A549 (cell line): ENCODE data around the gene ASH1L. TPM values are rescaled to one million over a fixed set of nuclear protein-coding genes. Genes with fewer than 3 reads are reported as not detected.

Source experiments
- ATAC-seq, 2 experiments: fragments of 200-7000 bp in 1 of 2; fragments of >200 bp in 1 of 2; cut with Nextera tagmentation in 1 of 2; cut with Tn5 transposase in 1 of 2; 3 replicates each; pipeline versions ENCODE4 v1.8.0 to v1.9.1; 2018 to 2020; ENCODE audit warnings: mild to moderate bottlenecking in 1 of 2, moderate library complexity in 1 of 2
- CTCF ChIA-PET: fragments of 300-600 bp; sonication (Branson Sonifier 250); formaldehyde crosslinking; extraction: SDS; loops from one replicate; lab custom pipeline; 2021; ENCODE audit warnings: antibody characterized with exemption, inconsistent platforms; lab: Yijun Ruan, JAX
- POLR2A ChIA-PET: fragments of 350-600 bp; formaldehyde crosslinking; extraction: SDS; loops from one replicate; lab custom pipeline; 2021; ENCODE audit warnings: antibody characterized with exemption, inconsistent platforms; lab: Yijun Ruan, JAX
- DNase-seq, 2 experiments: peaks; one replicate each; pipeline versions ENCODE4 v3.0.0 to v3.0.0-alpha.2; 2011 to 2016; ENCODE audit warnings: low read depth in 1 of 2, low spot score in 1 of 2
- FAIRE-seq: peaks from 2 replicates; lab custom pipeline; 2011; peaks lifted over from hg19 to GRCh38; lab: Jason Lieb, UNC
- H3K27ac ChIP-seq, 2 experiments: fragments of >200 bp; sonication (Bioruptor Twin); formaldehyde crosslinking; 3 replicates each; pipeline ENCODE4 v1.5.1; 2016 to 2017
- H3K4me1 ChIP-seq: fragments of >200 bp; sonication (Bioruptor Twin); formaldehyde crosslinking; 3 replicates; pipeline ENCODE4 v1.6.1; 2016
- H3K4me2 ChIP-seq: fragments of >200 bp; sonication (Bioruptor Twin); formaldehyde crosslinking; 3 replicates; pipeline ENCODE4 v1.6.1; 2016
- H3K4me3 ChIP-seq: fragments of >200 bp; sonication (Bioruptor Twin); formaldehyde crosslinking; 3 replicates; pipeline ENCODE4 v1.5.1; 2016
- H3K9me3 ChIP-seq: fragments of >200 bp; sonication (Bioruptor Twin); formaldehyde crosslinking; 3 replicates; pipeline ENCODE4 v1.6.1; 2016
- GATA3 ChIP-seq: IDR thresholded peaks from 2 replicates; pipeline ENCODE4 v1.6.1; 2012; ENCODE audit warnings: borderline replicate concordance
- HDAC2 ChIP-seq: fragments of 200-600 bp; sonication (generic); IDR thresholded peaks from 2 replicates; pipeline ENCODE4 v1.6.1; 2016
- HMGXB4 ChIP-seq: fragments of 250-450 bp; sonication (Bioruptor Pico); IDR thresholded peaks from 2 replicates; pipeline ENCODE4 v1.5.0; 2021; ENCODE audit warnings: mild to moderate bottlenecking, moderate library complexity, borderline replicate concordance
- RCOR1 ChIP-seq: fragments of 150-350 bp; IDR thresholded peaks from 2 replicates; pipeline ENCODE4 v1.6.1; 2014; ENCODE audit warnings: antibody characterized with exemption, low read length, low read depth
- SMC3 ChIP-seq: fragments of >200 bp; sonication (Bioruptor Twin); formaldehyde crosslinking; IDR thresholded peaks from 3 replicates; pipeline ENCODE4 v1.6.1; 2018; ENCODE audit warnings: inconsistent platforms
- ZC3H11A ChIP-seq: fragments of 450-650 bp; IDR thresholded peaks from 2 replicates; pipeline ENCODE4 v1.6.1; 2014; ENCODE audit warnings: antibody characterized with exemption, mild to moderate bottlenecking
- ZNF302 ChIP-seq: fragments of 250-450 bp; sonication (Bioruptor Pico); IDR thresholded peaks from 2 replicates; pipeline ENCODE4 v1.9.0; 2021; ENCODE audit warnings: inconsistent platforms, mild to moderate bottlenecking, moderate library complexity
- ZSCAN20 ChIP-seq: fragments of 250-450 bp; sonication (Bioruptor Pico); IDR thresholded peaks from 2 replicates; pipeline ENCODE4 v1.8.0; 2022; ENCODE audit warnings: mild to moderate bottlenecking, moderate library complexity
- WGBS: methylation state at CpG from one replicate; pipeline ENCODE4 v1.1.6; 2017; ENCODE audit errors: missing lambda C conversion rate; 5-methylcytosine and 5-hydroxymethylcytosine counted together
- polyA plus RNA-seq, 4 experiments: library from polyadenylated mRNA; depleted of rRNA in 3 of 4; stranded (reverse); fragments of >200 nt; fragmentation: RNase III in 1 of 4; extraction: RNeasy Plus Mini Kit Qiagen cat#74134 plus additional on column Dnase treatment in 1 of 4; gene quantifications; 2 replicates in 3 of 4; 3 replicates in 1 of 4; pipeline ENCODE4 v1.2.3, GENCODE V29; 2011 to 2017
- TF ChIP-seq, protein P1 (sequence below): IDR thresholded peaks from 2 replicates; pipeline ENCODE4 v1.6.1; 2012
- TF ChIP-seq, protein P2 (sequence below): IDR thresholded peaks from 2 replicates; pipeline ENCODE4 v1.6.1; 2012; ENCODE audit warnings: low read depth, borderline replicate concordance
- TF ChIP-seq, protein P3 (sequence below): fragments of 200-600 bp; sonication (generic); IDR thresholded peaks from 2 replicates; pipeline ENCODE4 v1.6.1; 2016; ENCODE audit warnings: antibody characterized with exemption, mild to moderate bottlenecking, moderate library complexity

The ASH1L gene
- polyA plus RNA-seq, 2 of the 4 experiments (the other 2 are of a cell fraction), result 10.0 to 32.8 TPM

GRCh38 chr1:155322953-155323728 is 239.5 kb downstream of the ASH1L start (continued):
- TF ChIP-seq ZNF302 (CRISPR knock-in tag) (no peak), SMC3 (peak; percentile 69), HMGXB4 (CRISPR knock-in tag) (no peak)

GRCh38 chr1:155322571-155322952 is 240.0 kb downstream of the ASH1L start:
- peak overlapping the region; percentile 71 for H3K4me3 ChIP-seq
- ChIA-PET POLR2A (interaction anchor here (1.4 to 2.3 kb wide), 2 partner anchors 50 to 78 kb away, joined by 4 to 7 read pairs; partner anchors contain the start of gene CLK2), CTCF (interaction anchor here (0.6 to 7.7 kb wide), 17 partner anchors 9 to 403 kb away, joined by 3 to 149 read pairs (median 5); partner anchors contain the start of genes FDPS, PKLR and SCAMP3)
- WGBS, result 11% methylated on average over 26 of the region's 28 CpGs
- no peaks in the 10 kb centered on the region for H3K9me3 ChIP-seq
- peaks cover 20% of the 10 kb centered on the region for H3K4me1 ChIP-seq
- DNase-seq, result peak in 1 of 2 experiments; percentile 41
- H3K4me2 ChIP-seq, result peak overlapping the region; percentile 80
- H3K27ac ChIP-seq, result peak overlapping the region; percentile 94 to 98
- FAIRE-seq, result no peak
- no peak for ATAC-seq
- TF ChIP-seq HDAC2 (no peak), ZC3H11A (no peak), ZSCAN20 (CRISPR knock-in tag) (no peak), RCOR1 (no peak), GATA3 (no peak)
- TF ChIP-seq, protein P1, sequence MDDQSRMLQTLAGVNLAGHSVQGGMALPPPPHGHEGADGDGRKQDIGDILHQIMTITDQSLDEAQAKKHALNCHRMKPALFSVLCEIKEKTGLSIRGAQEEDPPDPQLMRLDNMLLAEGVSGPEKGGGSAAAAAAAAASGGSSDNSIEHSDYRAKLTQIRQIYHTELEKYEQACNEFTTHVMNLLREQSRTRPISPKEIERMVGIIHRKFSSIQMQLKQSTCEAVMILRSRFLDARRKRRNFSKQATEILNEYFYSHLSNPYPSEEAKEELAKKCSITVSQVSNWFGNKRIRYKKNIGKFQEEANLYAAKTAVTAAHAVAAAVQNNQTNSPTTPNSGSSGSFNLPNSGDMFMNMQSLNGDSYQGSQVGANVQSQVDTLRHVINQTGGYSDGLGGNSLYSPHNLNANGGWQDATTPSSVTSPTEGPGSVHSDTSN, result no peak
- TF ChIP-seq, protein P2, sequence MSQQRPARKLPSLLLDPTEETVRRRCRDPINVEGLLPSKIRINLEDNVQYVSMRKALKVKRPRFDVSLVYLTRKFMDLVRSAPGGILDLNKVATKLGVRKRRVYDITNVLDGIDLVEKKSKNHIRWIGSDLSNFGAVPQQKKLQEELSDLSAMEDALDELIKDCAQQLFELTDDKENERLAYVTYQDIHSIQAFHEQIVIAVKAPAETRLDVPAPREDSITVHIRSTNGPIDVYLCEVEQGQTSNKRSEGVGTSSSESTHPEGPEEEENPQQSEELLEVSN, result no peak

DNA sequence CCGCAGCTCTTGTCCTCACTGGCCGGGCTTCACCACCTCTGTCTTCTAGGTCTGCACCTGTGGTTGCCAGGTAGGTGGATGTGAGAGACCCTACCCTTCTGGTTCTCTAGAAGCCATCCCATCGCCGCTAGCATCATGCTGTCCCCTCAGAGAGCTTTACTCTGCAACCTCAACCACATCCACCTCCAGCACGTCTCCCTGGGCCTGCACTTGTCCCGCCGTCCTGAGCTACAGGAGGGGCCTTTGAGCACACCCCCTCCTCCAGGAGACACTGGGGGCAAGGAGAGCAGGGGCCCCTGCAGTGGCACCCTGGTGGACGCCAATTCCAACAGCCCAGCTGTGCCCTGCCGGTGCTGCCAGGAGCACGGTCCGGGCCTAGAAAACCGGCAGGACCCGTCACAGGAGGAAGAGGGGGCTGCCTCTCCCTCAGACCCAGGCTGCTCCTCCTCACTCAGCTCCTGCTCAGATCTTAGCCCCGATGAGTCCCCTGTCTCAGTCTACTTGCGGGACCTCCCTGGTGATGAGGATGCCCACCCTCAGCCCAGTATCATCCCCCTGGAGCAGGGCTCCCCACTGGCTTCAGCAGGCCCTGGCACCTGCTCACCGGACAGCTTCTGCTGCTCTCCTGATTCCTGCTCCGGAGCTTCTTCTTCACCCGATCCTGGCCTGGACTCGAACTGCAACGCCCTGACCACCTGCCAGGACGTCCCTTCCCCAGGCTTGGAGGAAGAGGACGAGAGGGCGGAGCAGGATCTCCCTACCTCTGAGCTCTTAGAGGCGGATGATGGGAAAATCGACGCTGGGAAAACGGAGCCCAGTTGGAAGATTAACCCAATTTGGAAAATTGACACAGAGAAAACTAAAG is 240.7 kb downstream of the ASH1L start:
- Histone ChIP-seq H3K4me2 (peak overlapping the region; percentile 80), H3K4me1 (peaks cover 20% of the 10 kb centered on the region), H3K9me3 (no peaks in the 10 kb centered on the region), H3K27ac (peak overlapping the region in 1 of 2 experiments; percentile 98; a peak in 4 of 6 replicates), H3K4me3 (peak overlapping the region; percentile 71)
- no peak for DNase-seq
- ChIA-PET POLR2A (interaction anchor here (0.6 to 2.3 kb wide), 3 partner anchors 49 to 1375 kb away, joined by 3 to 7 read pairs (median 4); partner anchors contain the start of genes CLK2 and DENND4B), CTCF (interaction anchor here (0.6 to 7.7 kb wide), 17 partner anchors 9 to 403 kb away, joined by 3 to 149 read pairs (median 5); partner anchors contain the start of genes FDPS, PKLR and SCAMP3)
- FAIRE-seq, result no peak
- 73% methylated on average over 23 of the region's 27 CpGs for WGBS
- no peak for ATAC-seq
- TF ChIP-seq, protein P3, sequence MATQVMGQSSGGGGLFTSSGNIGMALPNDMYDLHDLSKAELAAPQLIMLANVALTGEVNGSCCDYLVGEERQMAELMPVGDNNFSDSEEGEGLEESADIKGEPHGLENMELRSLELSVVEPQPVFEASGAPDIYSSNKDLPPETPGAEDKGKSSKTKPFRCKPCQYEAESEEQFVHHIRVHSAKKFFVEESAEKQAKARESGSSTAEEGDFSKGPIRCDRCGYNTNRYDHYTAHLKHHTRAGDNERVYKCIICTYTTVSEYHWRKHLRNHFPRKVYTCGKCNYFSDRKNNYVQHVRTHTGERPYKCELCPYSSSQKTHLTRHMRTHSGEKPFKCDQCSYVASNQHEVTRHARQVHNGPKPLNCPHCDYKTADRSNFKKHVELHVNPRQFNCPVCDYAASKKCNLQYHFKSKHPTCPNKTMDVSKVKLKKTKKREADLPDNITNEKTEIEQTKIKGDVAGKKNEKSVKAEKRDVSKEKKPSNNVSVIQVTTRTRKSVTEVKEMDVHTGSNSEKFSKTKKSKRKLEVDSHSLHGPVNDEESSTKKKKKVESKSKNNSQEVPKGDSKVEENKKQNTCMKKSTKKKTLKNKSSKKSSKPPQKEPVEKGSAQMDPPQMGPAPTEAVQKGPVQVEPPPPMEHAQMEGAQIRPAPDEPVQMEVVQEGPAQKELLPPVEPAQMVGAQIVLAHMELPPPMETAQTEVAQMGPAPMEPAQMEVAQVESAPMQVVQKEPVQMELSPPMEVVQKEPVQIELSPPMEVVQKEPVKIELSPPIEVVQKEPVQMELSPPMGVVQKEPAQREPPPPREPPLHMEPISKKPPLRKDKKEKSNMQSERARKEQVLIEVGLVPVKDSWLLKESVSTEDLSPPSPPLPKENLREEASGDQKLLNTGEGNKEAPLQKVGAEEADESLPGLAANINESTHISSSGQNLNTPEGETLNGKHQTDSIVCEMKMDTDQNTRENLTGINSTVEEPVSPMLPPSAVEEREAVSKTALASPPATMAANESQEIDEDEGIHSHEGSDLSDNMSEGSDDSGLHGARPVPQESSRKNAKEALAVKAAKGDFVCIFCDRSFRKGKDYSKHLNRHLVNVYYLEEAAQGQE, result no peak
- TF ChIP-seq, protein P1, result peak; percentile 20; the same call in 1 of the 2 replicates
